ENCODE measurements around the gene GRK5.
"Not testable (repeated sequence)": the region's sequence is repeated elsewhere in the genome, so short reads cannot be mapped to it uniquely, and the experiment has no call there.

GRK5 gene

DNA sequence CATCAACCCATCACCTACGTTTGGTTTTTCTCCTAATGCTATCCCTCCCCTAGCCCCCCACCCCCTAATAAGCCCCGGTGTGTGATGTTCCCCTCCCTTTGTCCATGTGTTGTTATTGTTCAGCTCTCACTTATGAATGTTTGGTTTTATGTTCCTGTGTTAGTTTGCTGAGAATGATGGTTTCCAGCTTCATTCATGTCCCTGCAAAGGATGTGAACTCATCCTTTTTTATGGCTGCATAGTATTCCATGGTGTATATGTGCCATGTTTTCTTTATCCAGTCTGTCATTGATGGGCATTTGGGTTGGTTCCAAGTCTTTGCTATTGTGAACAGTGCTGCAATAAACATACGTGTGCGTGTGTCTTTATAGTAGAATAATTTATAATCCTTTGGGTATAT lies 32.3 kb downstream of the GRK5 start:
- not testable (repeated sequence) for H3K9me3 ChIP-seq (ENCODE audit: control insufficient read depth in 2 of 2, low read length in 2 of 2); H3K4me3 ChIP-seq (ENCODE audit: low read length in 2 of 2); H3K27me3 ChIP-seq (ENCODE audit: control insufficient read depth in 1 of 2, insufficient read depth in 2 of 2, low read length in 2 of 2); H3K36me3 ChIP-seq (ENCODE audit: control insufficient read depth in 2 of 2, insufficient read depth in 2 of 2, low read length in 2 of 2); H3K9ac ChIP-seq (ENCODE audit: low read length in 2 of 2); H3K27ac ChIP-seq (ENCODE audit: low read length)
- H3K4me1 ChIP-seq (ENCODE audit: control insufficient read depth, insufficient read depth, low read length) = peaks cover 28% of the 10 kb centered on the region

- H3K4me1 ChIP-seq (ENCODE audit: control insufficient read depth, insufficient read depth, low read length) = peaks cover 18% of the 10 kb centered on the region
- H3K36me3 ChIP-seq (ENCODE audit: control insufficient read depth in 2 of 2, insufficient read depth in 2 of 2, low read length in 2 of 2) = no peaks in the 10 kb centered on the region
- H3K4me3 ChIP-seq (ENCODE audit: low read length in 2 of 2) = no peak overlapping the region
- H3K27me3 ChIP-seq (ENCODE audit: control insufficient read depth in 1 of 2, insufficient read depth in 2 of 2, low read length in 2 of 2) = no peaks in the 10 kb centered on the region
- no peak overlapping the region for H3K9ac ChIP-seq (ENCODE audit: low read length in 2 of 2)
- no peaks in the 10 kb centered on the region for H3K9me3 ChIP-seq (ENCODE audit: control insufficient read depth in 2 of 2, low read length in 2 of 2)
- no peak overlapping the region for H3K27ac ChIP-seq (ENCODE audit: low read length)
Observed at GRCh38 chr10:119241066-119241465, 33.7 kb downstream of the GRK5 start.

- Histone ChIP-seq H3K36me3 (ENCODE audit: control insufficient read depth in 2 of 2, insufficient read depth in 2 of 2, low read length in 2 of 2) (no peaks in the 10 kb centered on the region), H3K4me1 (ENCODE audit: control insufficient read depth, insufficient read depth, low read length) (peaks cover 26% of the 10 kb centered on the region)
Observed at GRCh38 chr10:119242186-119242585, 34.8 kb downstream of the GRK5 start.

DNA sequence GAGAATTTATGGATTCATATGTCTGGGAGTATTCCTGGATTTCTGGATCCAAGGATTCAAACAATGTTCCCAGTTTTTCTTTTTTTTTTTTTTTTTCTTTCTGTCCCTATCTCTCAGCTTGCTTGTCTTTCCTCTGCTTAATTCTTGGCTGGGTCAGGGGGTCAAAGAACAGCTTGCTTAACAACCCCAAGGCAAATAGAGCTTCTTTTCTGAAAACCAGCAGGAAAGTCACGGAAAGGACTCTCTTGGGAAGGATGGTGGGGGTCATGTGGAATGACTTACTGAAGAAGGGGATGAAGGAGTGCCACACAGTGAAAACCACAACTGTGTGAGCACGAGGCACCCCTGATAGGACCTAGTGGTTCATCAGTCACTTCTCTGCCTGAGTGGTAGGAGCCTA lies 36.1 kb downstream of the GRK5 start:
- H3K4me1 ChIP-seq (ENCODE audit: control insufficient read depth, insufficient read depth, low read length) = peaks cover 26% of the 10 kb centered on the region
- H3K9me3 ChIP-seq (ENCODE audit: control insufficient read depth in 2 of 2, low read length in 2 of 2) = no peaks in the 10 kb centered on the region
- H3K27me3 ChIP-seq (ENCODE audit: control insufficient read depth in 1 of 2, insufficient read depth in 2 of 2, low read length in 2 of 2) = no peaks in the 10 kb centered on the region
- no peaks in the 10 kb centered on the region for H3K36me3 ChIP-seq (ENCODE audit: control insufficient read depth in 2 of 2, insufficient read depth in 2 of 2, low read length in 2 of 2)
- no peak overlapping the region for H3K27ac ChIP-seq (ENCODE audit: low read length)
- no peak overlapping the region for H3K9ac ChIP-seq (ENCODE audit: low read length in 2 of 2)
- no peak overlapping the region for H3K4me3 ChIP-seq (ENCODE audit: low read length in 2 of 2)

More at GRCh38 chr10:119242186-119242585, 34.8 kb downstream of the GRK5 start:
- Histone ChIP-seq H3K27me3 (ENCODE audit: control insufficient read depth in 1 of 2, insufficient read depth in 2 of 2, low read length in 2 of 2) (no peaks in the 10 kb centered on the region), H3K4me3 (ENCODE audit: low read length in 2 of 2) (no peak overlapping the region), H3K9ac (ENCODE audit: low read length in 2 of 2) (no peak overlapping the region), H3K27ac (ENCODE audit: low read length) (no peak overlapping the region), H3K9me3 (ENCODE audit: control insufficient read depth in 2 of 2, low read length in 2 of 2) (no peaks in the 10 kb centered on the region)

GRCh38 chr10:119243967-119244366 lies 36.6 kb downstream of the GRK5 start:
- Histone ChIP-seq H3K36me3 (ENCODE audit: control insufficient read depth in 2 of 2, insufficient read depth in 2 of 2, low read length in 2 of 2) (no peaks in the 10 kb centered on the region), H3K4me3 (ENCODE audit: low read length in 2 of 2) (no peak overlapping the region), H3K4me1 (ENCODE audit: control insufficient read depth, insufficient read depth, low read length) (peaks cover 25% of the 10 kb centered on the region), H3K9ac (ENCODE audit: low read length in 2 of 2) (no peak overlapping the region), H3K9me3 (ENCODE audit: control insufficient read depth in 2 of 2, low read length in 2 of 2) (no peaks in the 10 kb centered on the region), H3K27ac (ENCODE audit: low read length) (no peak overlapping the region), H3K27me3 (ENCODE audit: control insufficient read depth in 1 of 2, insufficient read depth in 2 of 2, low read length in 2 of 2) (no peaks in the 10 kb centered on the region)

DNA sequence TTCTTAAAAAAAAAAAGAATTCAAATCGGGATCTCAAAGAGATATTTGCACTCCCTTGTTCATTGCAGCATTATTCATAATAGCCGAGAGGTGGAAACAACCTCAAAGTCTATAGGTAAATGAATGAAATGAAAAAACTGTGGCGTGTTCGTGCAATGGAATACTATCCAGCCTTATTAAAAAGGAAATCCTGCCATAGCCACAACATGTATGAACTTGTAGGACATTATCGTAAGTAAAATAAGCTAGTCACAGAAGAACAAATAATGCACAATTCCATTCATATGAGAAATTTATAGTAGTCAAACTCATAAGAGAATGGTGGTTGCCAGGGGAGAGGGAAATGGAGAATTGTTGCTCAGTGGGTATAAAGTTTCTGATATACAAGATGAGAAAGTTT lies 37.9 kb downstream of the GRK5 start:
- Histone ChIP-seq H3K9me3 (ENCODE audit: control insufficient read depth in 2 of 2, low read length in 2 of 2) (no peaks in the 10 kb centered on the region), H3K27ac (ENCODE audit: low read length) (no peak overlapping the region), H3K9ac (ENCODE audit: low read length in 2 of 2) (no peak overlapping the region), H3K36me3 (ENCODE audit: control insufficient read depth in 2 of 2, insufficient read depth in 2 of 2, low read length in 2 of 2) (no peaks in the 10 kb centered on the region), H3K4me1 (ENCODE audit: control insufficient read depth, insufficient read depth, low read length) (peaks cover 32% of the 10 kb centered on the region), H3K4me3 (ENCODE audit: low read length in 2 of 2) (no peak overlapping the region), H3K27me3 (ENCODE audit: control insufficient read depth in 1 of 2, insufficient read depth in 2 of 2, low read length in 2 of 2) (no peaks in the 10 kb centered on the region)

DNA sequence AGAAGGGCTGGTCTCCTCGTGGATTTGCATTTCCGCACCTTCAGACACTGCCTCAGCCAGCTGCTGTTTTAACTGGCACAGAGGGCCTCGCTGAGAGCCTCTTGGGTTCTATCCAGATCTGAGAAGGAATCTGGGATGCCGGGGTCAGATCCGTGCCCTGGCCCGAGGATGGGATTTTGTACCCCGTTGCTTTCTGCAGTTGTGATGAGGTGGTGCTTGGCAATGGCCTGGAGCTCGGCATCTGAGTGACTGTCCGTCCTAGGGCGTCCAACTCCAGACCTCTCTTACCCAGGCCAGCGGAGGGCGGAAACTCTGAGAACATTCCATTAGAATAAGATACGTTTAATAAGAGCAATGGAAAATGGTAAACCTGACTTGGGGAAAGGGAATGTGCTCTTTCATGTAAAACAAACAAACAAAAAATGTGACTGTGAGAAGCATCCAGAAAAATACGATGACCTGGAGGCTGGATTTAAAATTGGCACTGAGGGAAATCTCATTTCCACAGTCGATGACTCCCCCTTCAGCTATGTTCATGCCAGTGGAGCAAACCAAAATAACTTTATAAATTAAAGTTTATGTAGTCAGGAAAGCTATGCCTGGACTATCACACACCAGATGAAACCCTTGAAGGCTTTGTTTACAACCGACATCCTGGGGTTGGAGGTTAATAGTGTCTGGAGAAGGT lies 39.6 kb downstream of the GRK5 start:
- H3K27ac ChIP-seq (ENCODE audit: low read length) = peak overlapping the region; percentile 79
- H3K9ac ChIP-seq (ENCODE audit: low read length in 2 of 2) = peak overlapping the region in 1 of 2 donors; percentile 13
- H3K36me3 ChIP-seq (ENCODE audit: control insufficient read depth in 2 of 2, insufficient read depth in 2 of 2, low read length in 2 of 2) = no peaks in the 10 kb centered on the region
- no peaks in the 10 kb centered on the region for H3K9me3 ChIP-seq (ENCODE audit: control insufficient read depth in 2 of 2, low read length in 2 of 2)
- peaks cover 40% of the 10 kb centered on the region for H3K4me1 ChIP-seq (ENCODE audit: control insufficient read depth, insufficient read depth, low read length)
- no peaks in the 10 kb centered on the region for H3K27me3 ChIP-seq (ENCODE audit: control insufficient read depth in 1 of 2, insufficient read depth in 2 of 2, low read length in 2 of 2)
- peak overlapping the region in 1 of 2 donors; percentile 35 for H3K4me3 ChIP-seq (ENCODE audit: low read length in 2 of 2)

GRCh38 chr10:119247550-119247894 lies 40.2 kb downstream of the GRK5 start:
- Histone ChIP-seq H3K4me1 (ENCODE audit: control insufficient read depth, insufficient read depth, low read length) (peaks cover 45% of the 10 kb centered on the region), H3K9me3 (ENCODE audit: control insufficient read depth in 2 of 2, low read length in 2 of 2) (no peaks in the 10 kb centered on the region), H3K4me3 (ENCODE audit: low read length in 2 of 2) (no peak overlapping the region), H3K36me3 (ENCODE audit: control insufficient read depth in 2 of 2, insufficient read depth in 2 of 2, low read length in 2 of 2) (no peaks in the 10 kb centered on the region), H3K27me3 (ENCODE audit: control insufficient read depth in 1 of 2, insufficient read depth in 2 of 2, low read length in 2 of 2) (no peaks in the 10 kb centered on the region), H3K27ac (ENCODE audit: low read length) (peak overlapping the region; percentile 79), H3K9ac (ENCODE audit: low read length in 2 of 2) (no peak overlapping the region)

DNA sequence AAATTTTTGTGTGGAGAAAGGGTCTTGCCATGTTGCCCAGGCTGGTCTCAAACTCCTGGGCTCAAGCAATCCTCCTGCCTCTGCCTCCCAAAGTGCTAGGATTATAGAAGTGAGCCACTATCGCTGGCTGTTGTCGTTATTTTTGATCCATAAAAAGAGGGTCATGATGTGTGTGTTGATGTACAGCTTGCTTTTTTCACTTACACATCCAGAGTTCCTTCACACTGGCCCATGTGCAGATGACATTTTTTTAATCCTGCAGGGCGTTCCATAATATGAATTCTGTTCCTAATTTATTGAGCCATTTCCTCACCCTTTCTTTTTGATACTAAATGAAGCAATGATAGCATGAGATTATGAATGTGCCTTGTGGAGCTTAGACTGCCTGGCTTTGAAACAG lies 40.8 kb downstream of the GRK5 start:
- Histone ChIP-seq H3K27me3 (ENCODE audit: control insufficient read depth in 1 of 2, insufficient read depth in 2 of 2, low read length in 2 of 2) (no peaks in the 10 kb centered on the region), H3K4me1 (ENCODE audit: control insufficient read depth, insufficient read depth, low read length) (peaks cover 51% of the 10 kb centered on the region), H3K27ac (ENCODE audit: low read length) (peak overlapping the region; percentile 79), H3K9me3 (ENCODE audit: control insufficient read depth in 2 of 2, low read length in 2 of 2) (no peaks in the 10 kb centered on the region), H3K9ac (ENCODE audit: low read length in 2 of 2) (no peak overlapping the region), H3K36me3 (ENCODE audit: control insufficient read depth in 2 of 2, insufficient read depth in 2 of 2, low read length in 2 of 2) (no peaks in the 10 kb centered on the region), H3K4me3 (ENCODE audit: low read length in 2 of 2) (no peak overlapping the region)

DNA sequence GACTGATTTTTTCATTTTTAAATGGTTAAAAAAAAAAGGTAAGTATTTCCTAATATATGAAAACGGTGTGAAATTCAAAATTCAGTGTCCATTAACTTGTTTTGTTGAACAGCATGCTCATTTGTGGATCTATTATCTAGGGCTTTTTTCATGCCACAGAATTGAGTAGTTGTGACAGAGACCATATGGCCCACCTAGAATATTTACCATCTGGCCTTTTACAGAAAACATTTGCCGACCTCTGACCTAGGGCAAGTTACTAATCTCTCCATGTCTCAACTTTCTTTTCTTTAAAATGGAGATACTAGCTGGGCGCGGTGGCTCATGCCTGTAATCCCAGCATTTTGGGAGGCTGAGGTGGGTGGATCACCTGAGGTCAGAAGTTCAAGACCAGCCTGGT lies 41.3 kb downstream of the GRK5 start:
- Histone ChIP-seq H3K4me1 (ENCODE audit: control insufficient read depth, insufficient read depth, low read length) (peaks cover 56% of the 10 kb centered on the region), H3K36me3 (ENCODE audit: control insufficient read depth in 2 of 2, insufficient read depth in 2 of 2, low read length in 2 of 2) (no peaks in the 10 kb centered on the region), H3K9ac (ENCODE audit: low read length in 2 of 2) (no peak overlapping the region), H3K27me3 (ENCODE audit: control insufficient read depth in 1 of 2, insufficient read depth in 2 of 2, low read length in 2 of 2) (no peaks in the 10 kb centered on the region), H3K9me3 (ENCODE audit: control insufficient read depth in 2 of 2, low read length in 2 of 2) (no peaks in the 10 kb centered on the region), H3K4me3 (ENCODE audit: low read length in 2 of 2) (no peak overlapping the region), H3K27ac (ENCODE audit: low read length) (peak overlapping the region; percentile 18)

GRCh38 chr10:119250641-119251314 lies 43.4 kb downstream of the GRK5 start:
- Histone ChIP-seq H3K9me3 (ENCODE audit: control insufficient read depth in 2 of 2, low read length in 2 of 2) (no peaks in the 10 kb centered on the region), H3K9ac (ENCODE audit: low read length in 2 of 2) (peak overlapping the region in 1 of 2 donors; percentile 23), H3K4me1 (ENCODE audit: control insufficient read depth, insufficient read depth, low read length) (peaks cover 73% of the 10 kb centered on the region), H3K4me3 (ENCODE audit: low read length in 2 of 2) (peak overlapping the region; percentile 15 to 40), H3K36me3 (ENCODE audit: control insufficient read depth in 2 of 2, insufficient read depth in 2 of 2, low read length in 2 of 2) (no peaks in the 10 kb centered on the region), H3K27me3 (ENCODE audit: control insufficient read depth in 1 of 2, insufficient read depth in 2 of 2, low read length in 2 of 2) (no peaks in the 10 kb centered on the region), H3K27ac (ENCODE audit: low read length) (peak overlapping the region; percentile 91)
